ENCODE measurements around the gene DENR.
"Not testable (repeated sequence)": the region's sequence is repeated elsewhere in the genome, so short reads cannot be mapped to it uniquely, and the experiment has no call there.

DENR gene

GRCh38 chr12:122752464-122753318, at the start of gene DENR:
Gene DENR, plus strand, starts transcription at chr12:122752824. Its CDS starts 878 bp downstream, at chr12:122753702.
- peak; percentile 68 for DNase-seq

GRCh38 chr12:122702890-122703611, 49.6 kb upstream of the DENR start, which contains the start of gene HCAR2:
Gene HCAR2, minus strand, starts transcription at chr12:122703357. Its CDS starts 74 bp downstream, at chr12:122703283.
- not testable (repeated sequence) for DNase-seq

DNA sequence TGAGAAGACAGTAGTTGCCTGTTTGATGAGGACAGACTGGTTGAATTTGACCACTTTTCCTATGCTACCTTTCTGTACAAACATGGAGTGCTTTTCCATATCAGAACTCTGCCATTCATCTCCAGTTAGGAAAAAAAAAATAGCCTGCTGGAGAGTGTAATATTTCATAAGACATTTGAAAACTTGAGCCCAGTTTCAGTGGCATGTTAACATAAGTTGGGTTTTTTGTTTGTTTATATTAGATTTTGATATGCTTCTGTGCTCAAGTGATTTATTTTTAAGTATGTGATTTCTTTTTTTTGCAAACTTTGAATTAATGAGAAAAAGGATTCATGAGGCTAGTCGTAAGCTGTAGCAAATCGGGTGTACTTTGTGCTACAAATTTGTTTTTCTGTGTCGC, 48.8 kb upstream of the DENR start:
- not testable (repeated sequence) for DNase-seq

GRCh38 chr12:122709287-122709686, 43.3 kb upstream of the DENR start:
- not testable (repeated sequence) for DNase-seq

- not testable (repeated sequence) for DNase-seq
Measured at GRCh38 chr12:122710341-122710740, 42.3 kb upstream of the DENR start.

GRCh38 chr12:122711266-122711665, 41.4 kb upstream of the DENR start:
- not testable (repeated sequence) for DNase-seq

DNA sequence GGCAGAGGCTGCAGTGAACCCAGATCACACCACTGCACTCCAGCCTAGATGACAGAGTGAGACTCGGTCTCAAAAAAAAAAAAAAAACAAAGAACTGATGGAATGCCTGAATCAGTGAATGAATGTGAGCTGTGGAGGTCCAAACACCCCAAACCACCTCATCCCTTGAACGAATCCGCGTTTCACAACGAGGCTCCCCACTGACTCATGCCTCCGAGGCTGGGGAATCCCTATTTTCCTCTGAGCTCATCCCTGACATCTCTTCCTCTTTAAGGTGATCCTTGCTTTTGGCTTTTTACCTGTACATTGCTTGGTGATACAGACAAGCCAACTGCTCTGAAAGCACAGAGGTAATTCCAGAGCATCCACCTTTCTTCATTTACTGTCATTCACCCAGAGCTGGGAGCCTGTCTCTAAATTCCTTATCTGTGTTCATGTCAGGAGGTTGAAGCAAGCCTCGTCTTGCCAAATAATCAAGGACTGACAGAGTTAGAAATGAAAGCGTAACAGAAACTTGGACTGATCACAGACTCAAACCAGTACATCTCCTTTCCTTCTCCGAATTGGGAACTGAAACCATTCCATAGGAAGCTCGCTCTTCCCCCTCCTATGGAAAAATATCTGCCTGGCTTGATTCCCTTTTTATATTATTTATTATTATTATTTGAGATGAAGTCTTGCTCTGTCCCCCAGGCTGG, 39.0 kb upstream of the DENR start:
- not testable (repeated sequence) for DNase-seq

GRCh38 chr12:122715211-122715610, 37.4 kb upstream of the DENR start:
- DNase-seq, result not testable (repeated sequence)

DNA sequence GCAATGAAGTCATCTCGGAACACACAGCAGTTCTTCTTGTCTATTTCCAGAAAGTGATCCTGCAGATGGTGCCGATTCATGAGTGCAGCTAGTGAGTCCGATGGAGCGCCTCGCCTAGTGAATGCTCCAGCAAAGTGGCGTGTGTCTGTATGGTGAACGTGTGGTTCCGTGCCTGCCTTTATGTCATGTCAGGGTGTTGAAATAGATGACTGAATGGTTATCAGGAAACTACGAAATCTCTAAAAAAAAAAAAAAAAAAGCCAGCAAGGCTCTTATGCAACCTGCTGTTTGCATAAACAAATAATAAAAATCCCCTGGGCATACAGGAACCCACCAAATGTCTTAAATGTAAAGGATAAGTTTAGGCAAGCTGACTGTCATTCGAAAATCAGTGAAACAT, 36.0 kb upstream of the DENR start, which contains the start of gene HCAR3:
HCAR3 (minus strand) TSS at position 154 of the 400 bp plus-strand sequence; CDS start at position 80, 74 bp downstream.
- DNase-seq, result not testable (repeated sequence)

DNA sequence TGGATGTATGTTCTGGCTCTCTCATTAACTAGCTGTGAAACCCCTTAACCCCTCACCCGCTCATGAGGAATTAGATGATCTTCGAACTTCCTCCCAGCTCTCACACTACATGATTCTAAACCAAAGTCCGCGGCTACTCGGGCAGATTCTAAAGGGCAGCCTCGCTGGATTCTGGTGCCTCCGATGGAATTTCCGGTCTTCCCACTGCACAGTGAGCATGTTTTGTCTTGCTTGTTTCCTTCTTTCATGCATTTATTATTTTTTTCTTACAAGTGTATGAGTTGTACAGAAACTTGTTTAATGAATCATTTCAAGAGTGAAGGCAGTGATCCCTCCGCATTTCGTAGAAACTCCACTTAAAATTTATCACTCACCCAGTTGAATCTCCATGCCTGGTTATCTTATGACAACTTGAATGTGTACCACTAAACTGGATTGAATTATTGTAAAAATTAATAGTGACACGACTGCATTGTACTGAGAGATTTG, 31.5 kb upstream of the DENR start:
- DNase-seq, result no peak

- no peak for DNase-seq
Measured at GRCh38 chr12:122722387-122722786, 30.2 kb upstream of the DENR start.

DNA sequence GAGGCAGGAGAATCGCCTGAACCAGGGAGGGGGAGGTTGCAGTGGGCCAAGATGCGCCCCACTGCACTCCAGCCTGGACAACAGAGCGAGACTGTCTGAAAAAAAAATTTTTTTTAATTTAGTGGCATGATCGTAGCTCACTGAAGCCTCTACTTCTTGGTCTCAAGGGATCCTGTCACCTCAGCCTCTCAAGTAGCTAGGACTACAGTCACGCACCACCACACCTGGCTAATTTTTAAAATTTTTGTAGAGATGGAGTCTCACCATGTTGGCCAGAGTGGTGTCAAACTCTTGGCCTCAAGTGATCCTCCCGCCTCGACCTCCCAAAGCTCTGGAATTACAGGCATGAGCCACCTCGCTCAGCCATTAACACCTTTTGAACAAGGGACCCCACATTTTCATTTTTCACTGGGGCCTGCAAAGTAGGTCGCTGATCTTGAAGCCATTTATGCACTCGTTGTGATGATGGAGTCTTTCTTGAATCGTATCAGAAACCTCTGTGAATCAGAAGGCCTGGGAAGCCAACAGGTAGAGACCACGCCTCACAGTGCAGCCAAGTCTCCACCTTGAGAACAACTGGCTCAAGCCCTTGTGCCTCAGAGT, 27.9 kb upstream of the DENR start:
- DNase-seq, result no peak

DNA sequence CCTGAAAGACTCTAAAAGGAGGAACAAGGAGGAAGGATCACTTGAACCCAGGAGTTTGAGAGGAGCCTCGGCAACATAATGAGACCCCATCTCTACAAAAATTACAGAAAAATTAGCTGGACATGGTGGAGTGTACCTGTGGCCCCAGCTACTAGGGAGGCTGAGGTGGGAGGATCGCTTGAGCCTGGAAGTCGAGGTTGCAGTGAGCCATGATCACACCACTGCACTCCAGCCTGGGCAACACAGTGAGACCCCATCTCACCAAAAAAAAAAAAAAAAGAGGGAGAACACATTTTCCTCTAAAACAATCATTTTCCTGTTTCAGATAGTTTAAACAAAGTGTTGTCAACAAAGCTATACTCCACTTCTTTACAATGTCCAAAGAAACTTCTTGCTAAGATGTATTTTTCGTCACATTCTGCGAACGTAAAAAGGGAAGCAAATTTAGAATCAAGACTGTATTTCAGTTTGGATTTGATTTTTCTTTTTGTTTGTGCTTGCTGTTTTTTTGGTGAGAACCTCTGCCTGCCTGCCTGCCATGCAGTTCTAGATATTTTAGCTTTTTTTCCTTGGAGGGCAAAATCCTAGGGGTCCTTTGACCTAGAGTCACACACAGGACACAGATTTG, 27.1 kb upstream of the DENR start:
- no peak for DNase-seq

- DNase-seq, result no peak
Measured at GRCh38 chr12:122726080-122726558, 26.5 kb upstream of the DENR start.

DNA sequence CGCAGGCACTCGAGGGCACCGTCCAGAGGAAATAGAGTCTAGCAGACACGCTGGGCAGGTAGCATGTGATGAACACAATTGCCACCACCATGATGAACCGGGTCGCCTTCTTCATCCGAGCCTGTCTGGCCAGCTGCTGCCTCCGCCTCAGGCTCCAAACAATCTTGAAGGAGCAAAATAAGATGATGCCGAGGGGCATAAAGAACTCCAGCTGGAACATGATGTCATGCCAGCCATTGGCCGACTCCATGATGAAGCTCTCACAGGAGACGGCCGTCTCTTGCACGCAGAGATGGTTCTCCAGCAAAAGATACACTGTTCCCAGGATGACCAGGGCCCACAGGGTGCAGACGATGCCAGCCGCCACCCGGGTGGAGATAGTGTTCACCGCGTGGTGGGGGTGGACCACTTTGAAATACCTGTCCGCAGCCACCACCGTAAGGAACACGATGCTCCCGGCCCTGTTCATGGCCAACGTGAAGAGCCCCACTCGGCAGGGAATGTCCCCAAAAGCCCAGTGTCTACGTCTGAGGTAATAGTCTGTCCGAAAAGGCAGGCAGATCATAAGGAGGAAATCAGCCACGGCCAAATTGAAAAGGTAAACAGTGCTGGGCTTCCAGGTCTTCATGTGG, 22.9 kb upstream of the DENR start:
- DNase-seq, result no peak

- DNase-seq, result no peak
Measured at GRCh38 chr12:122730215-122731014, 22.2 kb upstream of the DENR start, which contains the start of gene HCAR1. Gene HCAR1, minus strand, starts transcription at chr12:122730844. Its CDS starts 505 bp downstream, at chr12:122730339.

GRCh38 chr12:122732170-122732569, 20.5 kb upstream of the DENR start:
- DNase-seq, result no peak

GRCh38 chr12:122732611-122733010, 20.0 kb upstream of the DENR start:
- DNase-seq, result no peak

- DNase-seq, result no peak
Measured at GRCh38 chr12:122738571-122738970, 14.1 kb upstream of the DENR start.

GRCh38 chr12:122740351-122740750, 12.3 kb upstream of the DENR start:
- no peak for DNase-seq
